ENCODE results near the gene ZBTB45. TPM values are rescaled to one million over a fixed set of nuclear protein-coding genes. Genes with fewer than 3 reads are reported as not detected.

The ZBTB45 gene
- total and polyA plus RNA-seq, 2 donors (not counting 3 experiments of a cell fraction or from before 2014, with no cell fraction given): 17.8 to 21.8 TPM

DNA sequence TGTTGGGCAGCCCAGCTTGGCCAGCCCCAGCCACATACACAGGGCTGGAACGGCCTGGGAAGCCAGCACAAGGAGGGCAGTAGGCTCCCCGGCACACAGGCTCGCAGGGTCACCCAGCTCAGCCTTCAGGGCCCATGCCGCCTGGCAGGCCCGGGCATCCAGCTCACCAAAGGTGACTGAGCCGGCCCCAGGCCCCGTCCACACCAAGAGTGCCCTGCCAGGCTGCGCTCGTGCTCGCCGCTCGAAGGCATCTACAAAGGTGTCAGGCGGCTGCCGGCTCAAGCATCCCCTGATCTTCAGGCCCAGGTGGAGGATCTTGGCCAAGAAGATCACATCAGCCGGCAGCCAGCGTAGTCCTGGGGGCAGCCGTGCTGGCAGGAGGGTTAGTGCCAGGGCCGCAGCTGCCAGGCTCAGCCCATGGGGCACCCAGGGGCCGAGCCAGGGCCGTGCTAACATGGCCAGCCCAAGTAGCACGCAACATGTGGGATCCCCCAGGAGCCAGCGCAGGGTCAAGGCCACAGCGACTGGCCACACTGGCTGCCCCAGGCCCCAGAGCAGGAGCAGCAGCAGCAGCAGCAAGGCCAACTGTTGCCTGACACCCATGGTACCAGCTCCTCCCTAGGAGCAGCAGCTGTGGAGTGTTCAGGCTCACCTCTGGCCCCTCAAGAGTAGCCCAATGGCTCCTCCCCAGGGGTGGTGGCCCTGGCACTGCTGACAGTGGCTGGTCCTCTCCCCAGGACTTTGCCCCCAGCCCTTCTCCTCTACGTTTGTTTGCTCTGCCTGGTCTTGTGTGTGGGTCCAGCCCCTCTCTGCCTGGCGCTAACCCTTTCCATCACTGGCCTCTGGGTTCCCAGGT is 8.0 kb downstream of the ZBTB45 start, which contains the start of gene SLC27A5:
SLC27A5 (minus strand) TSS at position 640 of the 856 bp plus-strand sequence; CDS start at position 603, 37 bp downstream.
- Histone ChIP-seq H3K4me2 (ENCODE audit: insufficient read depth, low read length) (no peak within 1 kb of the TSS), H3K9me1 (replicated peaks; ENCODE audit: control insufficient read depth, extremely low read depth, insufficient read depth, low read length) (no peaks in the 10 kb centered on the region), H3K27ac (ENCODE audit: insufficient read depth, low read depth, low read length) (no peak within 1 kb of the TSS), H4K20me1 (replicated peaks; ENCODE audit: control insufficient read depth, extremely low read depth, insufficient read depth, low read length) (no peaks in the 10 kb centered on the region), H3K79me2 (ENCODE audit: control insufficient read depth, insufficient read depth, low read length) (peaks cover 12% of the 10 kb centered on the region), H3K9me3 (replicated peaks; ENCODE audit: control insufficient read depth, insufficient read depth, low read length) (no peaks in the 10 kb centered on the region), H2AFZ (ENCODE audit: low read depth, low read length) (no peak within 1 kb of the TSS), H3K4me1 (ENCODE audit: control insufficient read depth, extremely low read depth, insufficient read depth, low read length) (peaks cover 3% of the 10 kb centered on the region), H3K4me3 (replicated peaks in 1 of 3; ENCODE audit: insufficient read depth in 1 of 3, low read depth in 1 of 3, low read length in 3 of 3) (no peak within 1 kb of the TSS), H3K9ac (replicated peaks; ENCODE audit: extremely low read depth, insufficient read depth, low read length) (no peak within 1 kb of the TSS), H3K36me3 (ENCODE audit: control insufficient read depth in 2 of 2, extremely low read depth in 1 of 2, insufficient read depth in 2 of 2, low read length in 2 of 2) (peaks cover 0 to 5% of the 10 kb centered on the region in 2 experiments), H3K27me3 (ENCODE audit: control insufficient read depth in 2 of 2, insufficient read depth in 2 of 2, low read length in 2 of 2) (no peaks in the 10 kb centered on the region)
- POLR2A ChIA-PET: no interaction called here
- dilution Hi-C loops (cut with MboI; ENCODE audit: extremely low pct_ligation_motif_present, low sequenced_read_pairs) (no loop called here), intact Hi-C loops (cut with micrococcal nuclease) (no loop called here)
- no TSS peak for BruUV-seq (replicated peaks)
- DNase-seq (ENCODE audit: low read depth, low spot score) (no peak), FAIRE-seq (no peak)
- TF ChIP-seq GATA2 (IDR thresholded peaks at IDR 0.05; ENCODE audit: insufficient read depth, insufficient read length, low read depth, low read length) (no peak), JUN (IDR thresholded peaks at IDR 0.05; ENCODE audit: borderline replicate concordance, insufficient read depth, insufficient read length, low read depth) (no peak), MYC (IDR thresholded peaks at IDR 0.05; ENCODE audit: low read depth, low read length) (no peak), FOS (IDR thresholded peaks at IDR 0.05; ENCODE audit: borderline replicate concordance, insufficient read depth, low read length) (no peak), POLR2A (IDR thresholded peaks at IDR 0.05; ENCODE audit: low read depth, low read length) (no peak), POLR2AphosphoS5 (IDR thresholded peaks at IDR 0.05; ENCODE audit: insufficient read depth, low read depth, low read length) (no peak), EZH2 (IDR thresholded peaks at IDR 0.05; ENCODE audit: borderline replicate concordance, low read depth, low read length, severe bottlenecking) (no peak)
- TF ChIP-seq, protein P1, sequence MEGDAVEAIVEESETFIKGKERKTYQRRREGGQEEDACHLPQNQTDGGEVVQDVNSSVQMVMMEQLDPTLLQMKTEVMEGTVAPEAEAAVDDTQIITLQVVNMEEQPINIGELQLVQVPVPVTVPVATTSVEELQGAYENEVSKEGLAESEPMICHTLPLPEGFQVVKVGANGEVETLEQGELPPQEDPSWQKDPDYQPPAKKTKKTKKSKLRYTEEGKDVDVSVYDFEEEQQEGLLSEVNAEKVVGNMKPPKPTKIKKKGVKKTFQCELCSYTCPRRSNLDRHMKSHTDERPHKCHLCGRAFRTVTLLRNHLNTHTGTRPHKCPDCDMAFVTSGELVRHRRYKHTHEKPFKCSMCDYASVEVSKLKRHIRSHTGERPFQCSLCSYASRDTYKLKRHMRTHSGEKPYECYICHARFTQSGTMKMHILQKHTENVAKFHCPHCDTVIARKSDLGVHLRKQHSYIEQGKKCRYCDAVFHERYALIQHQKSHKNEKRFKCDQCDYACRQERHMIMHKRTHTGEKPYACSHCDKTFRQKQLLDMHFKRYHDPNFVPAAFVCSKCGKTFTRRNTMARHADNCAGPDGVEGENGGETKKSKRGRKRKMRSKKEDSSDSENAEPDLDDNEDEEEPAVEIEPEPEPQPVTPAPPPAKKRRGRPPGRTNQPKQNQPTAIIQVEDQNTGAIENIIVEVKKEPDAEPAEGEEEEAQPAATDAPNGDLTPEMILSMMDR (IDR thresholded peaks at IDR 0.05; ENCODE audit: extremely low read depth in 1 of 2, insufficient read depth in 1 of 2, low read depth in 1 of 2, low read length in 2 of 2): no peak
- TF ChIP-seq, protein P2, sequence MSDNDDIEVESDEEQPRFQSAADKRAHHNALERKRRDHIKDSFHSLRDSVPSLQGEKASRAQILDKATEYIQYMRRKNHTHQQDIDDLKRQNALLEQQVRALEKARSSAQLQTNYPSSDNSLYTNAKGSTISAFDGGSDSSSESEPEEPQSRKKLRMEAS (IDR thresholded peaks at IDR 0.05; ENCODE audit: insufficient read depth, insufficient read length): no peak
- CTCF ChIA-PET: interaction anchor here (2.1 kb wide), 1 partner anchor 8 kb away, joined by 6 read pairs; the partner anchor contains the start of gene ZBTB45
